ENCODE data around the gene PHACTR1.

Gene PHACTR1

GRCh38 chr6:13089296-13089994 lies 372.9 kb downstream of the PHACTR1 start:
- no peak for DNase-seq (ENCODE audit: extremely low read depth, low read depth)
- TF ChIP-seq CTCF (IDR thresholded peaks at IDR 0.05; ENCODE audit: low read depth, low read length, missing control alignments), result no peak
- no peak overlapping the region for H3K4me3 ChIP-seq (replicated peaks; ENCODE audit: low read depth, low read length)

- no peak for DNase-seq (ENCODE audit: extremely low read depth, low read depth)
- no peak for TF ChIP-seq CTCF (IDR thresholded peaks at IDR 0.05; ENCODE audit: low read depth, low read length, missing control alignments)
Observed at GRCh38 chr6:13091192-13091591, 374.6 kb downstream of the PHACTR1 start.

GRCh38 chr6:13094781-13095425 lies 378.3 kb downstream of the PHACTR1 start:
- TF ChIP-seq CTCF (IDR thresholded peaks at IDR 0.05; ENCODE audit: low read depth, low read length, missing control alignments), result no peak
- no peak for DNase-seq (ENCODE audit: extremely low read depth, low read depth)
- H3K4me3 ChIP-seq (replicated peaks; ENCODE audit: low read depth, low read length), result no peak overlapping the region

More at GRCh38 chr6:13091192-13091591, 374.6 kb downstream of the PHACTR1 start:
- H3K4me3 ChIP-seq (replicated peaks; ENCODE audit: low read depth, low read length), result no peak overlapping the region

GRCh38 chr6:13096084-13096483 lies 379.5 kb downstream of the PHACTR1 start:
- H3K4me3 ChIP-seq (replicated peaks; ENCODE audit: low read depth, low read length), result no peak overlapping the region
- no peak for TF ChIP-seq CTCF (IDR thresholded peaks at IDR 0.05; ENCODE audit: low read depth, low read length, missing control alignments)
- DNase-seq (ENCODE audit: extremely low read depth, low read depth), result no peak

- no peak for TF ChIP-seq CTCF (IDR thresholded peaks at IDR 0.05; ENCODE audit: low read depth, low read length, missing control alignments)
- no peak for DNase-seq (ENCODE audit: extremely low read depth, low read depth)
- H3K4me3 ChIP-seq (replicated peaks; ENCODE audit: low read depth, low read length), result no peak overlapping the region
Observed at GRCh38 chr6:13097454-13097853, 380.9 kb downstream of the PHACTR1 start.

- no peak overlapping the region for H3K4me3 ChIP-seq (replicated peaks; ENCODE audit: low read depth, low read length)
- DNase-seq (ENCODE audit: extremely low read depth, low read depth), result no peak
- TF ChIP-seq CTCF (IDR thresholded peaks at IDR 0.05; ENCODE audit: low read depth, low read length, missing control alignments), result no peak
Observed at GRCh38 chr6:13098006-13098405, 381.4 kb downstream of the PHACTR1 start.
